HG02938 (cell line): ENCODE data around the gene PCSK6.

Source experiments
- ATAC-seq: cut with Tn5 transposase; IDR thresholded peaks from one replicate; pipeline ENCODE4 v1.9.1; 2021; ENCODE audit warnings: mild to moderate bottlenecking, moderate library complexity; ENCODE audit not compliant: unreplicated experiment

The PCSK6 gene

DNA sequence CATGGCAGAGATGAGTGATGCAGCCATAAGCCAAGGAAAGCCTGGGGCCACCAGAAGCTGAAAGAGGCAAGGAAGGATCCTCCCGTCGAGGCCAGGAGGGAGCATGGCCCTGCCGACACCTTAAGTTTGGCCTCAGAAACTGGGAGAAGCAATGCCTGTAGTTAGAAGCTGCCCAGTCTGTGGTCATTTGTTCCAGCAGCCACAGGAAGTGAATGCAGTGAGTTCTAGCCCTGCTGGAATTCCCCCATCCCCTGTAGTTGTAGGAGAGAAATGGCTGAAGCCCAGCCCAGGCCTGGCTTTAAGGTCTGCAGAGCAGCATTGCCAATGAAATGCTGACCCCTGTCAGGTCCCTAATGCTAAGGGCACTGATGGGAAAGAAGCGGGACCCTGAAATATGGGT, 225.5 kb downstream of the PCSK6 start:
- peak; percentile 39 for ATAC-seq

DNA sequence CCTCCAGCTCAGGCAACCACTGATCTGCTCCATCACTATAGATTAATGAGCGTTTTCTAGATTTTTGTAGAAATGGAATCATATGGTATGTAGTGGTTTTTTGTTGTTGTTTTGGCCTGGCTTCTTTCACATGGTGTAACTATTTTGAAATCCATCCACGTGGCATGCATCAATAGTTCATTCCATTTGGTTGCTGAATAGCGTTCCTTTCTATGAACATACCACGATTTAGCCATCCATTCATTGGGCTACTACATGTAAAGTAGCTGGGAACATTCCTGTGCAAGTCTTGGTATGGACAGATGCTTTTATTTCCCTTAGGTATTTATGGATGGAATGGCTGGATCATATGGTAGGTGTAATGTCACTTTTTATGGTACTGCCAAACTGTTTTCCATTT, 227.0 kb downstream of the PCSK6 start:
- no peak for ATAC-seq

DNA sequence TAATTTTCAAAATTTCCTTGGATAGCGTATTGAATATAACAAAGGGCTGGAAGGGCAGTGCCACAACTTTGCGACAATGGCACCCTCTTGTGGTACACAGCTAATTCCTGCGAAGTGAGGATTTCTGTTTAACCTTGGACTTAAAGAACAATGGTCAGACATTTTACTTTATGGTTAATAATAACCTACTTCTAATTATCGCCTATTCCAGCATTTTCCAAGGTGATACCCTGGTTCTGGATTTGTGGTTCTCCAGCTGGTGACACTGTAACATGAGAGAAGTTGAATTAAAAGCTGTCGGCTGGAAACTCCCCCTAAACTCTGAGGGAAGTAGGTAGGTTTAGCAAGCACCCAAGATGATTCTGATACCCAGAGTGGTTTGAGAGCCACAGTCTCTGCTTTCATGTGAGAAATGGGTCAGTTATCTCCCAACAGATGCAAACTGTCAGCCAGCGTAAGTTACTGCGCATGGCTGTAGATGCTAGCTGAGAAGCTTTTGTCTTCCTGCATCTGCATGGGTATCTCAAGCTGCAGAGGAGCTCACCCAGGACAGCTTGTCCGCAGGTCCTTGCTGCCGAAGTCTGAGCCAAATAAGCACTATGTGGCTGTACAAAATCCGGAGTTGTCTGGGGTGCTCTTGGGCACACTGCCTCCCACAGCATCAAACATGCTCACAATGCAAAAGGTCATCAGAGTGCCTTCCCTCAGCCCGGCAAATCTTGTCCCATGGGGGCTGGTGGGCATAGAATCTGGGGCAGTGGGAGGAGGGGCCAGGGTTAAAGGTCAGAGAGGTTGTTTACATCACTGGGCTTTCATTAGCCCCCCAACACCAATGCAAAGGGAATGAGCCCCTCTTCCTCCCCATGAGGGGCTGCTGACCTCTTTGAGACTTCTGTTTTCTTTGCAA, 231.0 kb downstream of the PCSK6 start:
- ATAC-seq = no peak

- ATAC-seq = no peak
Observed at GRCh38 chr15:101256757-101257156, 232.8 kb downstream of the PCSK6 start.

DNA sequence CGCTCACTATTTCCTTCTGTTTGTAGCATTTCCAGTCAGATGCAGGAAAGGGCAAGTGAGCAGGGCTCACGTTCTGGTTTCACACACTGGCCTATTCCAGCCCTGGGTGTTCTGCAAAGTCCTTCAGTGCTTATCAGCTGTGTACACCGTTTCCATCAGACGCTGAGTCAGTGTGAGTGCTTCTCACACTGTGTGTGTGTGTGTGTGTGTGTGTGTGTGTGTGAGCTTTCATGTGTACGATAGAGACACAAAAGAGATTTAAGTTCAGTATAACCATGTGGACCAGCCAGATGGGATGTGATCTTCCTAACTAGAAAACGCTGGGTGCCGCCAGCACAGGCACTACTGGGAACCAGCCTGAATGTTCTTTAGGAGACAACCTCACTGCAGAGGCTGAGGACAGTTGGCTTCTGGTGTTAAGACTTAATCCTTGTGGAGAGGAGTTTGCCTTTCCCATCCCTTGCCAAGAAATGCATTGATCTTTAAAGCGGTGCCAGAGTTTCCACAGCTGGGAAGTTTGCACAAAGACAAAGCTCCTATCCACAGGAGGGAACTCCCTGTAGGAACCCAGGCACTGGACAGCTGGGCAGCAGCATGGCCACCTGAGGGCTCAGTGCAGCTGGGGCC, 233.8 kb downstream of the PCSK6 start:
- no peak for ATAC-seq

DNA sequence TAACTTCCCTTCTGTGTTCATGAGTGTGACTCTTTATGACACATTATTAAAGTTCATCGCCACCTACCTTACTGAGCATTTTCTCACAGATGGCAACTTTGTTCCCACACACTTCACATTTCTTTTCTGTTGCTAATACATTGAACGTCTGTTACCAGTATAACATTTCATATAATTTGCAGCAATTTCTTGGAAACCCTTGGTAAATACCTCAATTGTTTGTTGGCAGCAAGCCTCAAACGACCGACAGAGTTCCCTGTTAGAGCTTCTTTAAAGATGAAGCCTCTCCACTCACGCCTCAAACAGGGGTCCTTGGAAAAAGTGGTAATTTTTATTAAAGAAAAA, 234.5 kb downstream of the PCSK6 start:
- no peak for ATAC-seq

DNA sequence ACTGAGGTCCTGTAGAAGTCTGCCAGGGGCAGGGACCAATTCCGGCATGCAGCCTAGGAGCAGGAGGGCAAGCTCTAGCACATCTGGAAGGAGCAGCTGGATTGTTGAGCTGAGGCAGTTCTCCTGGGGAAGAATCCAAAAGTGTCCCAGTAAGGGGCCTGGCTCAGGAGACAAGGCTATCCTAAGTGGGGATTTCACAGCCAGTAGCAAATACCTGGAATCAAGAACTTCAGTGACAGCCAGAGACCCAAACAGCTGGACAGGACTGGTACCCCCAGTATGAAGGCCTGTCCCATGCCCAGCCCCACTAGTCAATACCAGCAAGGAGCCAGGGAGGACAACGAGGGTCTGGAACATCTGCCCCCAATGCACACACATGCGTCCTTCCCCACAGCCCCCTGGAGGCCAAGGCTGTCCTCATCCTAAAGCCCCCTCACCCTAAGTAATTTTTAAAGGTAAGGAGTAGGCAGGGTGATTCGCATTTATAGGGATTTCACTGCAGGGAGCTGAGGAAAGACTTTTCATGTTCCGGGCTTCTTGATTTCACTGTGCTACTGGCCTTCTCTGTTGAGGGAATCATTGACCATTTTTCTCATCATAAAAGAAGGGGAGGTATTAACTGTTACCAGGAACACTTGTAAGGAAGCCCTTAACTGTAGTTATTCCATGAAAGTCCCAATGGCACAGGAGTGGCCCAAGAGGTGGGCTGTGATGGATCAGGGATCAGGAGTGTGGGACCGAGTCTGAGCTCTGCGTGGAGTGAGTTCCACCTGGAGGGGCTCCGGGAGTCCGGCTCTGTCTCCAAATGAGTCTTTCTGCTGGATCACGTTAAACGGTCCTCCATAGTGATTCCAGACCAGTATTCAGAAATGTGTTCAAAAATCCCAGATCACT, 235.1 kb downstream of the PCSK6 start:
- no peak for ATAC-seq
